Stimulated activated CD8-positive, alpha-beta memory T cell treated with anti-CD3 and anti-CD28 coated beads, Interleukin-7, amount 100 ng/mL, for 48 hours (primary cell): ENCODE data around the gene TMEM17.
A peak's percentile ranks its signal among the peaks of the same experiment; 100 is the strongest.
"Not testable (repeated sequence)": the region's sequence is repeated elsewhere in the genome, so short reads cannot be mapped to it uniquely, and the experiment has no call there.

Experiments used
- DNase-seq, 2 donors: peaks; one replicate each; pipeline ENCODE4 v3.0.0-alpha.2; 2020; ENCODE audit warnings: low read depth in 1 of 2; ENCODE audit errors: extremely low read depth in 1 of 2

TMEM17 gene

GRCh38 chr2:62505750-62506420 lies at the start of gene TMEM17:
Gene TMEM17 (minus strand): TSS chr2:62506195. CDS start chr2:62506129, 66 bp downstream.
- peak in 1 of 2 donors; percentile 15 for DNase-seq

DNA sequence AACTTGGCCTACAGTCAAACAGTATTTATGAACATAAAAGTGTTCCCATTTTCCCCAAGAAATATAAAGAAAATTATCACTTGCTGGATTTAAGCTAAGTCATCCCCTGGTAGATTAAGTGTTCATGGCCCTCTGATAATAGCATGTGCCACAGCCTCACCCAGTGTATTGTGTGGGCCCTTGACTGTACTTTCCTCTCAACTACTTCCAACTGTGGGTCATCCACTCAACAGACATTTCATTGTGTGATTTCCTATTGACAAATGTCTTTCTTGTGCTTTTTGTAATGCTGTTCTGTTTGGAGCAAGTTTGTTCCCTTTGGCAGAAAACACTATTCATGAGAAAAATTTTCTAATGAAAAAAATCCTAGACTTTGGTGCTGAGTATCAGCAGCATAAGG lies 48.4 kb upstream of the TMEM17 start:
- no peak for DNase-seq

- DNase-seq, result no peak
Measured at GRCh38 chr2:62550461-62550860, 44.5 kb upstream of the TMEM17 start.

- no peak for DNase-seq
Measured at GRCh38 chr2:62547854-62548253, 41.9 kb upstream of the TMEM17 start.

- DNase-seq, result no peak
Measured at GRCh38 chr2:62545261-62545660, 39.3 kb upstream of the TMEM17 start.

DNA sequence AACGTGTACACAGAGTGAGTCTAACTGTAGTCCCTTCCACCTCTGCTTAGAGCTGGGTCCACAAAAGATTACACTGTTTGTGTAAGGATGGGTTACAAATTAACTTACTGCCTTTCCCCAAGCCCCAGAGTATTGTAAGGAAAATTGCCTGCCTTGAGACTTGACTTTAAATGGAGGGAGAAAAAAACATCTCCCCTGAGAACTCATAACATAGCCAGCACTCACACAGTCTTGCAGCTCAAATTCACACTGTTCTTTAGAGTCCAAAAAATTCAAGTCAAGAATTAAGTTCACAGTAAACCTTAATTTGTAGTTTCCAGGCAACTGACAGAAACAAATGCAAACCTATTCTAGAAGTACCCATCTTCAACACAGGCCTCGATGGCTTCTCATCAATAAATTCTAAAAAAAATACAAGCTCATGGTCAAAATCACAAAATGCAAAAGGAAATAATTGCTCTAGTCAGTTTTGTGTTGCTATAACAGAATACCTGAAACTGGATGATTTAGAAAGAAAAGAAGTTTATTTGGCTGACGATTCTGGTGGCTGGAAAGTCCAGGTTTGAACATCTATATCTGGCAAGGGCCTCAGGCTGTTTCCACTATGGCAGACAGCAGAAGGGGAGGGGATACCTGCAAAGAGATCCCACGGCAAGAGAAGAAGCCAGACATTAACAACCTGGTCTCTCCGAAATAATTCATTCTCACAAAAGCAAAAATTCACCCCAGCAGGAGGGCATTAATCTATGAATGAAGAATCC lies 34.6 kb upstream of the TMEM17 start:
- no peak for DNase-seq

DNA sequence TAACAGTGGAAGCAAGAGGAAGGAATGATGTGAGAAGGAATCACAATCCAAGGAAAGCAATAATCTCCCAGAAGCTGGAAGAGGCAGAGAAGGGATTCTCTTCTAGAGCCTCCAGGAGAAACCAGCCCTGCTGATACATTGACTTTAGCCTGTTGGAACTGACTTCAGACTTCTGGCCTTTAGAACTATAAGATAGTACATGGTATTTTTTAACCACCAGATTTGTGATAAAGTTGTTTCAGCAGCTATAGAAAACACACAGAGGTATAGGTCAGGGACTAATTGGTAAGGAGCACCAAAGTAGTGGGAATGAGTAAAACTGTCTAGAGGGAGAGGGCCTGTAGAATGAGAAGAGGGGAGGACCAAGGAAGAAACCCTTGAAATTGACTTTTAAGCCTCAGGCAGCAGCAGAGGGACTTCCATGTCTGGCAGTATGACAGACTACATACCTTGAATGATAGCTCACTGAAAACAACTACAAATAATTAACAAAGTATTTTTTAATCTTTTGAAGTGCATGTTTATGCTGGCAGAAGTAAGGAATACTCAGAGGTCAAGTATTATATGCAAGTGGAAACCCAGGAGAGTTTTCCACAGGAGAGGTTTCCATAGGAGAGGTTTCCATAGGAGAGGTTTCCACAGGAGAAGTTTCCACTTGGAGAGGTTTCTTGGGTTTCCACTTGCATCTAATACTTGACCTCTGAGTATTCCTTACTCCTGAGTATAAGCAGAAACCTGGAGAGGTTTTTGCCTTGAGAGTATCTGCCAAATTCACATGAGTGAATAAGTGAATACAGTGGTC lies 33.8 kb upstream of the TMEM17 start:
- no peak for DNase-seq

- no peak for DNase-seq
Measured at GRCh38 chr2:62538756-62539155, 32.8 kb upstream of the TMEM17 start.

DNA sequence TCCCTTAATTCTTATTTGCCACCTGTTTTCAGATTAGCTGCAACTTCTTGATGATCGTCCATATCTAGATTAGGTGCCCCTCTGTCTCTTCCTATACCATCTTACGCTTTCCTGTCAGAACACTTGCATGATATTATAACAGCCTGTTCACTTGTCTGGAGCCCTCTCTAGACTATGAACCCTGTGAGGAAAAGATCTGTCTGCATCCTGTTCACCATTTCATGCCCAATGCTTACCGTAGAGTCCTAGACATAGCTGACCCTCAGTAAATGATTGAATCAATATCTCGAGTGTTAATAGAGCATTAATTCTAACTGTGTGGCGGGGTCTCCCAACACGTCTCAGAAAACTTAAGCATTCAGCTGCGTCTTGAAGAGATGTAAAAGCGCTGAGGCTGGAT lies 31.8 kb upstream of the TMEM17 start:
- no peak for DNase-seq

- no peak for DNase-seq
Measured at GRCh38 chr2:62536873-62537547, 31.0 kb upstream of the TMEM17 start.

GRCh38 chr2:62535521-62535920 lies 29.5 kb upstream of the TMEM17 start:
- DNase-seq, result not testable (repeated sequence)

- DNase-seq, result no peak
Measured at GRCh38 chr2:62531594-62531993, 25.6 kb upstream of the TMEM17 start.

GRCh38 chr2:62529758-62530157 lies 23.8 kb upstream of the TMEM17 start:
- no peak for DNase-seq

GRCh38 chr2:62527478-62528210 lies 21.6 kb upstream of the TMEM17 start:
- no peak for DNase-seq

DNA sequence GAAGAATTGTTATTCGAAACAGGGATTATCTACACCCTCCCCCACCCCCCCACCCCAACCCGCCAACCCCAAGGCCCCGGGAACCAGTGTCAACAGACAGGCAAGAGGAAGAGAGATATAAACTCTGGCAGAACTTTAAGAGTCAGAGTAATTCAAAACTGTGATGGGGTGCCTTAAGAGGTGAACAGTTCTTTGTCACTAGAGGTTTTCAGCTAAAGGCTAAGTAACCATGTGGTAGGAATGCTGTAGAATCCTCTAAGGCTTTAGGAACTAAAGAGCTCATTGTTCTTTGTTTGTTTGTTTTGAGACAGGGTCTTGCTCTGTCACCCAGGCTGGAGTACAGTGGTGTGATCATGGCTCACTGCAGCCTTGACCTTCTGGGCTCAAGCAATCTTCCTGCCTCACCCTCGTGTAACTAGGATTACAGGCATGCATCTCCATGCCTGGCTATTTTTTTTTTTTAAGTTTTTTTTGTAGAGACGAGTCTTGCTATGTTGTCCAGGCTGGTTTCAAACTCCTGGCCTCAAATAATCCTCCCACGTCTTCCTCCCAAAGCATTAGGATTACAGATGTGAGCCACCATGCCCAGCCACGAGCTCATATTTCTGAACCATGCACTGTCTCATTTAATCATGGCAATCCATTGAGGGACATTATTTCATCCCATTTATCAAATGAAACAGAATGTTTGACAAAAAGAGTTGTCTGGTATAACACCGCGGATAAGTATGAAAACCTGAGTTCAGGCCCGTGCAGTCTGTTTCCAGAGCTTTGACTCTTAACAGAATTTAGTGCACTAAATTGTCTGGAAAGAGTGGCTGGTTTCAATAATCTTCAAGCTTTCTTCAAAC lies 20.8 kb upstream of the TMEM17 start:
- no peak for DNase-seq

DNA sequence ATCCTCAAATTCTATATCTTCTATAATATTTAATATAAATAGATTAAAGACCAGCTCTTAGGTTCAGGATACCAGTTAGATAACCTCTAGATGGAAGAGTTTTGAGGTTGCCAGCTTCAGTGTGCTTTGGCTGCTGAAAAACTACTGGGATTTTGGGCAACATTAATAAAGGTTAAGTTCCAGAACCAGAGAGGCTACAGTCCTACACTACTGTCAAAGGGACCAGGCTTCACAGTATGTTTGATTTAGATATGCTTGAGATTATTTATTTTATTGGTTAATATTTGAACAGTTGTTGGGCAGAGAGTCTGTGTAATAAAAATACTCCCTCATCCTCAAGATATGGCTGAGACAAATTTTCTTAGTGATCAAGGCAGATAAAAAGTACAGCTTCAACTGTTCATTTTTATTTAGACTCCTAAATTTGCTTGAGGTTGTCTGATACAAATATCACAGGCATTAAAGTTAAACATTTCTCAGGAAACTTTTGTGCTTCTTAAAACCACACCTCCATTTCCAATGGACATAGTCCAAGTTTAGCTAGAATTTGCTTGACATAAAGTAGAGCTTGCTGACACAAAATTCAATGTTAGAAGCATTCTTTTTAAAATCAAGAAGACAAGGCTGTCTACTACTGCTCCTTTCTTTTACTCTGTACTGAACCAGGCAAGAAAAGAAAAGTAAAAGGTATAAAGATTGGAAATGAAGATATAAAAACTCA lies 19.7 kb upstream of the TMEM17 start:
- DNase-seq, result no peak

GRCh38 chr2:62524293-62524941 lies 18.4 kb upstream of the TMEM17 start:
- no peak for DNase-seq

DNA sequence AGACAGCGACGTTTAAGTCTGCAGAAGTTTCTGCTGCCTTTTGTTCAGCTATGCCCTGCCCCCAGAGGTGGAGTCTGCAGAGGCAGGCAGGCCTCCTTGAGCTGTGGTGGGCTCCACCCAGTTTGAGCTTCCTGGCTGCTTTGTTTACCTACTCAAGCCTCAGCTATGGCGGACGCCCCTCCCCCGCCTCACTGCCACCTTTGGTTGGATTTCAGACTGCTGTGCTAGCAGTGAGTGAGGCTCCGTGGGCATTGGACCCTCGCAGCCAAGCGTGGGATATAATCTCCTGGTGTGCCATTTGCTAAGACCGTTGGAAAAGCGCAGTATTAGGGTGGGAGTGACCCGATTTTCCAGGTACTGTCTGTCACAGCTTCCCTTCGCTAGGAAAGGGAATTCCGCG lies 15.1 kb upstream of the TMEM17 start:
- DNase-seq, result not testable (repeated sequence)
